Hepatocyte (in vitro differentiated cells): Measurements from ENCODE around the gene ZNF430.

ENCODE experiments used
- CTCF ChIP-seq: fragments of 200-600 bp; sonication (generic); IDR thresholded peaks from 2 replicates; pipeline ENCODE4 v1.5.1; 2016; ENCODE audit warnings: antibody characterized with exemption, mild to moderate bottlenecking; ENCODE audit not compliant: poor library complexity
- EZH2 ChIP-seq: fragments of 200-600 bp; sonication (generic); IDR thresholded peaks from 2 replicates; pipeline ENCODE4 v1.6.1; 2016; ENCODE audit warnings: antibody characterized with exemption, mild to moderate bottlenecking, borderline replicate concordance
- EZH2phosphoT487 ChIP-seq: fragments of 200-600 bp; sonication (generic); IDR thresholded peaks from one replicate; pipeline ENCODE4 v1.6.1; 2018; ENCODE audit warnings: antibody characterized with exemption, mild to moderate bottlenecking, low read depth, moderate library complexity; ENCODE audit not compliant: unreplicated experiment, severe bottlenecking

- TF ChIP-seq CTCF (no peak), EZH2 (no peak), EZH2phosphoT487 (no peak)
Observed at GRCh38 chr19:21022996-21023395, 2.5 kb downstream of the ZNF430 start.
